MM.1S (cell line): ENCODE measurements around the gene GJD4.

ENCODE experiments used
- CTCF ChIP-seq: fragments of 300-600 bp; sonication (generic); IDR thresholded peaks from 2 replicates; pipeline ENCODE4 v1.5.1; 2016; ENCODE audit warnings: antibody characterized with exemption, low read length, mixed read lengths
- EZH2 ChIP-seq: fragments of 300-600 bp; sonication (generic); optimal IDR thresholded peaks from 2 replicates; pipeline ENCODE3; 2017; ENCODE audit warnings: low read depth, mild to moderate bottlenecking, antibody characterized with exemption, low read length, mixed read lengths

DNA sequence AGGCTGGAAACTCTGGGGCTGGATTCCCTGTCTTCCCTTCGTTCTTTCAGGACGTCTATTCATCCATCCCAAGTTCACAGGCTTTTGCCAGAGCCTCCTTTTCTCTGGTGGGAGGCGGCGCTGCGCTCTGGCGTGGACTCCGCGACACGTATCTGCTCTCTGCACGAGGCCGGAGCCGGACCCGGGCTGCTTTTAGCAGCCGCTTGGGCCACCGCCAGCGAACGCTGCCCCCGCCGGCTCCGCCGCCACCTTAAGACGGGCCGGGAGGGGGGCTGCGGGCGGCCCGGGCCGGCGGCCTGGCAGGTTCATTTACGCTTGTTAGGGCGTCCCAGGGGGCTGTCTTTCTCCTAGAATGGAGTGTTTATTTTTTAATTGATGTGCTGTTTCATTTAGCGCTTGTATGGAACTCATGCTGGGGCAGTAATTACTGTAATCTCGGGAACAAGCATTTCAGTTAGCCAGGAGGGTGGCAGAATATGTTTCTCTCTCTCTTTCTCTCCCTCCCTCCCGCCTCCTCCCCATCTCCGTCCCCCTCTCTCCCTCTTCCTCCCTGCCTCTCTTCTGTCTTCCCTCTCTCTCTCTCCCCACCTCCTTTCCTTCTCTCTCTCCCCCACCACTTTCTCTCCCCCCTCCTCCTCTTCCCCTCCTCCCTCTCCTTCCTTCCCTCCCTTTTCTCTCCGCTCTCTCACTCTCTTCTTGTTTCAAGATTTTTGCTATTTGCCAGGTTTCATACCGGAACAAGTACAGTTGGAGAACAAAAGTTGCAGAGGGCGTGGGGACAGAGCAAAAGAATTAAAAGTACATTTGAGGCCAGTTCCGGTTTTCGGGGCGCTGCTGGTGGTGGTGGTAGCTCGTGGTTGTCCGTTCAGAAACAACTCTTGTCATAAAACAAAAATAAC is 38.3 kb downstream of the GJD4 start:
- no peak for TF ChIP-seq EZH2
- TF ChIP-seq CTCF = no peak
